Measurements from ENCODE around the gene TFDP1.

Gene TFDP1

GRCh38 chr13:113669231-113669754 is 84.7 kb downstream of the TFDP1 start:
- DNase-seq: no peak

GRCh38 chr13:113669755-113670341 is 85.3 kb downstream of the TFDP1 start:
- DNase-seq: no peak

- no peak for DNase-seq
These were observed 86.0 kb downstream of the TFDP1 start for GRCh38 chr13:113670541-113670940.

GRCh38 chr13:113671066-113672001 is 86.8 kb downstream of the TFDP1 start:
- DNase-seq: no peak

GRCh38 chr13:113672002-113672651 is 87.6 kb downstream of the TFDP1 start:
- no peak for DNase-seq

Measured in stimulated activated CD4-positive, alpha-beta T cell treated with anti-CD3 and anti-CD28 coated beads, Interleukin-2, amount 100 ng/mL, for 48 hours (primary cell).